Activated CD4-positive, alpha-beta T cell treated with anti-CD3 and anti-CD28 coated beads, Interleukin-2, Interleukin-6, amounts not matched to agents 100 ng/mL and 50 ng/mL, durations not matched to agents 16 hours and 8 hours (primary cell): ENCODE results near the gene TPI1.
A peak's percentile ranks its signal among the peaks of the same experiment; 100 is the strongest.
"Not testable (repeated sequence)": the region's sequence is repeated elsewhere in the genome, so short reads cannot be mapped to it uniquely, and the experiment has no call there.

Experiments
- DNase-seq: peaks from one replicate; pipeline ENCODE4 v3.0.0-alpha.2; 2020

The TPI1 gene

GRCh38 chr12:6849427-6849826 is 17.9 kb upstream of the TPI1 start:
- no peak for DNase-seq

GRCh38 chr12:6849976-6850560 is 17.3 kb upstream of the TPI1 start:
- no peak for DNase-seq

- DNase-seq = no peak
Measured at GRCh38 chr12:6850796-6851152, 16.6 kb upstream of the TPI1 start.

- DNase-seq = peak; percentile 98
Measured at GRCh38 chr12:6851153-6851920, 16.0 kb upstream of the TPI1 start, which contains the start of gene CDCA3. Gene CDCA3 (minus strand): TSS chr12:6851286. CDS start chr12:6850952, 334 bp downstream.

- peak; percentile 99 for DNase-seq
Measured at GRCh38 chr12:6851921-6852650, 15.2 kb upstream of the TPI1 start, which contains the start of gene USP5. Gene USP5 (plus strand): TSS chr12:6852150. CDS start chr12:6852180, 30 bp downstream.

GRCh38 chr12:6852651-6853354 is 14.5 kb upstream of the TPI1 start:
- peak; percentile 84 for DNase-seq

GRCh38 chr12:6853626-6854025 is 13.7 kb upstream of the TPI1 start:
- DNase-seq = no peak

GRCh38 chr12:6854036-6854435 is 13.3 kb upstream of the TPI1 start:
- DNase-seq = no peak

GRCh38 chr12:6855322-6855721 is 12.0 kb upstream of the TPI1 start:
- no peak for DNase-seq

- DNase-seq = no peak
Measured at GRCh38 chr12:6858799-6859198, 8.5 kb upstream of the TPI1 start.

- no peak for DNase-seq
Measured at GRCh38 chr12:6860116-6860515, 7.2 kb upstream of the TPI1 start.

GRCh38 chr12:6860942-6861341 is 6.4 kb upstream of the TPI1 start:
- no peak for DNase-seq

- DNase-seq = no peak
Measured at GRCh38 chr12:6861391-6861790, 5.9 kb upstream of the TPI1 start.

GRCh38 chr12:6863033-6863432 is 4.3 kb upstream of the TPI1 start:
- DNase-seq = no peak

GRCh38 chr12:6863586-6864321 is 3.6 kb upstream of the TPI1 start:
- DNase-seq = no peak

GRCh38 chr12:6865307-6865706 is 2.0 kb upstream of the TPI1 start:
- not testable (repeated sequence) for DNase-seq

GRCh38 chr12:6866163-6866919 is 990 bp upstream of the TPI1 start:
- DNase-seq = no peak

- DNase-seq = no peak
Measured at GRCh38 chr12:6866920-6867412, 365 bp upstream of the TPI1 start.

GRCh38 chr12:6868211-6869048 is 1.1 kb downstream of the TPI1 start:
- peak; percentile 15 for DNase-seq
